OCI-LY3 (cell line): ENCODE data around the gene PROM1.

Source experiments
- EZH2phosphoT487 ChIP-seq: fragments of 200-600 bp; shearing (Covaris generic); IDR thresholded peaks from 2 replicates; pipeline ENCODE4 v1.6.1; 2018; ENCODE audit warnings: antibody characterized with exemption, mixed run types, low read depth
- TF ChIP-seq, protein P1 (sequence below): fragments of 200-600, 300-600 bp; sonication (generic); IDR thresholded peaks from 2 replicates; pipeline ENCODE4 v1.5.1; 2014; ENCODE audit warnings: antibody characterized with exemption, low read length, low read depth

DNA sequence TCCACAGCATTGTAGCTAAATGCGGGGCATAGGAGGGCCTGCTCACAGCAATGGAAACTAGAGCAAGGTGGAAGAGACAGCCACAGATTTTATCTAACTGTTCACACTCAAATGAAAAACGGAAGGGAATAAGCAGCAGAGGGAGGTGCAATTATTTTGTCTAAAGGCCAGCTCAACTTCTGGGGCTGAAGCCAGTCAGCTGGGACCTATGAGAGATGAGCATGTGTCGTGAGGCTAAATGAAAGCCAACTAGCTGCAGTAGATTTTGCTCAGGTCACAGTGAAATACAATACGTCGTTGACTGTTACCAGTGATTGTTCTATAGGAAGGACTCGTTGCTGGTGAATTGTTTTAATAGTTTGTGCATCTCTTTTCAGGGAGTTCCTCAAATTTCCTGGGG lies 94.4 kb downstream of the PROM1 start:
- no peak for TF ChIP-seq EZH2phosphoT487
- TF ChIP-seq, protein P1, sequence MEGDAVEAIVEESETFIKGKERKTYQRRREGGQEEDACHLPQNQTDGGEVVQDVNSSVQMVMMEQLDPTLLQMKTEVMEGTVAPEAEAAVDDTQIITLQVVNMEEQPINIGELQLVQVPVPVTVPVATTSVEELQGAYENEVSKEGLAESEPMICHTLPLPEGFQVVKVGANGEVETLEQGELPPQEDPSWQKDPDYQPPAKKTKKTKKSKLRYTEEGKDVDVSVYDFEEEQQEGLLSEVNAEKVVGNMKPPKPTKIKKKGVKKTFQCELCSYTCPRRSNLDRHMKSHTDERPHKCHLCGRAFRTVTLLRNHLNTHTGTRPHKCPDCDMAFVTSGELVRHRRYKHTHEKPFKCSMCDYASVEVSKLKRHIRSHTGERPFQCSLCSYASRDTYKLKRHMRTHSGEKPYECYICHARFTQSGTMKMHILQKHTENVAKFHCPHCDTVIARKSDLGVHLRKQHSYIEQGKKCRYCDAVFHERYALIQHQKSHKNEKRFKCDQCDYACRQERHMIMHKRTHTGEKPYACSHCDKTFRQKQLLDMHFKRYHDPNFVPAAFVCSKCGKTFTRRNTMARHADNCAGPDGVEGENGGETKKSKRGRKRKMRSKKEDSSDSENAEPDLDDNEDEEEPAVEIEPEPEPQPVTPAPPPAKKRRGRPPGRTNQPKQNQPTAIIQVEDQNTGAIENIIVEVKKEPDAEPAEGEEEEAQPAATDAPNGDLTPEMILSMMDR: no peak
